Right renal pelvis (tissue), 4 donors: ENCODE results near the gene MICU1. TPM values are rescaled to one million over a fixed set of nuclear protein-coding genes. Genes with fewer than 3 reads are reported as not detected.
"Not testable (repeated sequence)": the region's sequence is repeated elsewhere in the genome, so short reads cannot be mapped to it uniquely, and the experiment has no call there.

Experiments used
- DNase-seq, 4 donors: peaks; one replicate each; pipeline ENCODE4 v3.0.0-alpha.2; 2013; ENCODE audit warnings: low read depth in 4 of 4, low spot score in 3 of 4, missing footprints in 1 of 4
- polyA plus RNA-seq, 4 donors: library from polyadenylated mRNA; unstranded; fragments of 120-200 nt; gene quantifications; one replicate each; pipeline ENCODE4 v1.2.1, GENCODE V29; 2013; ENCODE audit not compliant: insufficient read length in 4 of 4

MICU1 gene
- polyA plus RNA-seq, 4 donors = 83.3 to 94.7 (median 87.4) TPM

- DNase-seq = no peak
These were observed 114.4 kb downstream of the MICU1 start for GRCh38 chr10:72511459-72511858.

- DNase-seq = no peak
These were observed 115.9 kb downstream of the MICU1 start for GRCh38 chr10:72509941-72510340.

GRCh38 chr10:72509206-72509799, 116.6 kb downstream of the MICU1 start:
- no peak for DNase-seq

GRCh38 chr10:72508033-72508432, 117.8 kb downstream of the MICU1 start:
- no peak for DNase-seq

- no peak for DNase-seq
These were observed 119.4 kb downstream of the MICU1 start for GRCh38 chr10:72506474-72506873.

- DNase-seq = no peak
These were observed 120.4 kb downstream of the MICU1 start for GRCh38 chr10:72505435-72505834.

- DNase-seq = no peak
These were observed 122.0 kb downstream of the MICU1 start for GRCh38 chr10:72503694-72504438.

GRCh38 chr10:72503241-72503640, 122.6 kb downstream of the MICU1 start:
- no peak for DNase-seq

- DNase-seq = no peak
These were observed 123.3 kb downstream of the MICU1 start for GRCh38 chr10:72502581-72502980.

- no peak for DNase-seq
These were observed 126.2 kb downstream of the MICU1 start for GRCh38 chr10:72499701-72500100.

GRCh38 chr10:72490951-72491350, 134.9 kb downstream of the MICU1 start:
- DNase-seq = no peak

GRCh38 chr10:72487521-72487920, 138.4 kb downstream of the MICU1 start:
- DNase-seq = no peak

GRCh38 chr10:72487116-72487515, 138.8 kb downstream of the MICU1 start:
- no peak for DNase-seq

GRCh38 chr10:72485701-72486100, 140.2 kb downstream of the MICU1 start:
- DNase-seq = no peak

GRCh38 chr10:72484521-72484920, 141.4 kb downstream of the MICU1 start:
- no peak for DNase-seq

- no peak for DNase-seq
These were observed 142.4 kb downstream of the MICU1 start for GRCh38 chr10:72483471-72483870.

- DNase-seq = no peak
These were observed 145.0 kb downstream of the MICU1 start for GRCh38 chr10:72480861-72481260.

- DNase-seq = no peak
These were observed 148.4 kb downstream of the MICU1 start for GRCh38 chr10:72477463-72477862.

GRCh38 chr10:72472306-72472705, 153.6 kb downstream of the MICU1 start:
- DNase-seq = no peak

- DNase-seq = no peak
These were observed 155.2 kb downstream of the MICU1 start for GRCh38 chr10:72470666-72471065.

GRCh38 chr10:72467064-72467463, 158.8 kb downstream of the MICU1 start:
- DNase-seq = not testable (repeated sequence)

GRCh38 chr10:72466018-72466417, 159.9 kb downstream of the MICU1 start:
- no peak for DNase-seq
